Skeletal muscle cell (primary cell): Measurements from ENCODE around the gene LSMEM2.

Source experiments
- DNase-seq: peaks from one replicate; pipeline ENCODE4 v3.0.0-alpha.2; 2010; ENCODE audit warnings: low read depth
- H3K4me3 ChIP-seq: 2 replicates; pipeline ENCODE4 v1.5.1; 2011; ENCODE audit warnings: low read depth, mild to moderate bottlenecking, control low read depth, low read length, moderate library complexity

LSMEM2 gene

GRCh38 chr3:50316657-50317242 lies 37.9 kb downstream of the LSMEM2 start:
- DNase-seq = no peak
- H3K4me3 ChIP-seq = no peak overlapping the region

- DNase-seq = no peak
- H3K4me3 ChIP-seq = no peak overlapping the region
These were observed 38.4 kb downstream of the LSMEM2 start for GRCh38 chr3:50317300-50317699.

DNA sequence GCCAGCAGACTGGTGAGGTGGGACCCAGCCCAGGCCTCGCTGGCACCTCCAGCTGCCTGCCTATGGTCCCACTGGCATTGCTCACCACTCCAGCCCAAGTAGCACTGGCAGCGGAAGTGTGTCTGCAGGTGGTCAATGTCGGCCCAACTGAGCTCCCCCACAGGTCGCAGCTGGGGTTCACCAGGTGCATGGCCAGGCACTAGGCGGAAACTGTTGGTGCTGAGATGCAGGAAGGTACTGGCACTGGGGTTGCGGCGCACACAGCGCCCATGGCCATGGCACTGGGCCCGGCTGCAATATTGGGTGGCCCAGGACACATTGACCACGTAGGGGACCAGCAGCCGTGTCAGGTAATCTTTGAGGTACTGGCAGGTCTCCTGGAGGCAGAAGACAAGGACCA lies 39.3 kb downstream of the LSMEM2 start:
- H3K4me3 ChIP-seq = no peak overlapping the region
- DNase-seq = no peak

GRCh38 chr3:50318615-50319014 lies 39.7 kb downstream of the LSMEM2 start:
- DNase-seq = no peak
- H3K4me3 ChIP-seq = no peak overlapping the region

DNA sequence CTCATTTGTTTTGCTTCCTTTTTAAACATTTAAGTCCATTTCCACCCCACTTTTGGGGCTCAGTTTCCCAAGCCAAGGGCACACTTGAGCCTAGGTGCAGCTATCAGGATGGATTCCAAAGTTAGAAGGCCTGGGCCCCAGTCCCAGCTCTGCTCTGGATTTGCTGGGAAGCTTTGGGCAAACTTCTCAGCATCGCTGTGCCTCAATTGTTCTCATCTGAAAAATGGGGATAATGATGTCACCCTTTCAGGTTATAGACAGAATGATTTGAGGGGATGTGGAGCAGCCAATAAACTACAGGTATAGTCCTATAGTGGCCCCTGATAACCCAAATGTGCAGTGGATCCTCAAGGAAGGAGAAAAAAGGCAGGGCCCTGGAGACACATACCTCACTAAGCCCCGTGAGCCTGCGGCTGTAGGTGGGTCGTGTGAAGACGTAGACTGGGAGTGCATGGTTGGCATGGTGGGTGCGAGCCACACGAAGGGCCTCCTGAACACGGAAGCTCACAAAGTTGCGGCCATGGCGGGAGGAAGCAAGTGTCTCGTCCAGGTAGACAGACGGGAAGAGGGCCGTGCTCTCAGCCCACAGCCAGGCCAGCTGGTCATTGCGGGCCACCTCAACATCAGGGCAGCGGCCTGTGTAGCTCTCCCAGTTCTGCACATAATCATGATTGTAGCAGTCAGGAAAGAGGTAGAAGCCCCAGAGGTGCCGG lies 40.5 kb downstream of the LSMEM2 start:
- no peak overlapping the region for H3K4me3 ChIP-seq
- DNase-seq = no peak

DNA sequence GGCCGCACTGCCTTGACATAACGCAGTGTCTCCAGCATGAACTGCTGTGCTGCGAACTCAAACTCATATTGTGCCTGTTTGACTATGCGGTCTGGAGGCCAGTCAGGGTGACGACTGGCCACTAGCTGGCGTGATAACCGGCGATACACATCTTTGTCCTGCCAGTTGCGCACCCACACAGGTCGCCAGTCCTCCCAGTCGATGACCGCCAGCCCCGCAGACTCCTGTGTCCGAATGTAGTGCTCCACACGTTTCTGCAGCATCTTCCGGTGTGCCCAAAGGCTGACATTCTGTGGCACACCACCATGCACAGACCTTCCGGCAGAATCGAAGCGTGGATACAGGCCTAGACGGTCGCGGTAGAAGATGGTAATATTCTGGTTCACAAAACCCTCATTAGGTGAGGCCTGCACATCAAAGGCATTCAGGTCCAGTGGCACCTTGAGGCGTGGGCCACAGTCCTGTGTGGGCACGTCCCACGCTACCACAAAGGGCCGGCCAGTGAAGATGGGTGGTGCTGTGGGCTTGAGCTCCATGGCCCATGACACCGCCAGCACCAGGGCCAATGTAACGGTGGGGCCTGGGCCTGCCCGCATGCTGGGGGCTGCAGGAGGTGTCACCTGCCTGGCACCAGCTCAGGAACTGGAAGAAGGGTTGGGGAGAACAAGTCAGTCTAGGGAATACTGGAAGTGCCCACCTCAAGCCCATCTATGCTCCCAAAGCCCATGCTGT lies 41.2 kb downstream of the LSMEM2 start:
- no peak for DNase-seq
- H3K4me3 ChIP-seq = peak overlapping the region; percentile 80

- peak overlapping the region; percentile 80 for H3K4me3 ChIP-seq
- no peak for DNase-seq
These were observed 42.0 kb downstream of the LSMEM2 start for GRCh38 chr3:50320853-50321335.

DNA sequence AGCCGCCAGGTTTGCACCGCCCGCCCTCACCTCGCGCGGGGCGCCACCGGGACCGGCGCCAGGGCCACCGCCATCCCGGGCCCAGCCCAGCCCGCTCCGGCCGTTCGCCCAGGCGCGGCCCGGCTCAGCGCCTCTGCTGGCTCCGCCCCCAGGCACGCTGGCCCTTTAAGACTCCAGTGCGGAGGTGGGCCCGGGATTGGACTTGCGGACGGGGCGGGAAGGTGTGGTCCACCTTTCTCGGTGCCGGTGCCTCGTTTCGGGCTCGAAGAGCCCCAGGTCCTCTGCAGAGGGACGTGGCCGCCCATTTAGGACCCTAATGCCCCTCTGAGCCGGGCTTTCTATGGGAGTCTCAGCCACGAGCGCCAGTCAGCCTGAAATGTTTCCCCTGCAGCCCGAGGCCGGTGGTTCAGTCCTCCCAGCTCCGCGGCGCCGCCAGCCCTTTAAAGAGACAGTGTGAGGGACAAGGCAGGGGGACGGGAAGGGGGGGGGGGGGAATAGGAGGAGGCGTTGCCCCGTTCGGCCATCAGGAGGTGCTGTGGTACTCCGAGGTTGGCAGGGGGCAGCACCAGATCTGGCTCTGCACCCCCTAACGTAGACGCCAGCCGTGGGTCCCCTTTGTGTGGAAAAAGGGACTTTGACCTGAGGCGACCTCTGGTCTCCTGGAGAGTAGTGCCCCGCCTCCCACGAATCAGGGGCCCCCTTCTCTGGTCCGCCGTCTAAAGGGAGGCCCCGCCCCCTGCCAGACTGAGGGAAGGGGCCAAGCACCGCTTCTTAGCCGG lies 42.6 kb downstream of the LSMEM2 start:
- peak overlapping the region; percentile 80 for H3K4me3 ChIP-seq
- peak; percentile 65 for DNase-seq

DNA sequence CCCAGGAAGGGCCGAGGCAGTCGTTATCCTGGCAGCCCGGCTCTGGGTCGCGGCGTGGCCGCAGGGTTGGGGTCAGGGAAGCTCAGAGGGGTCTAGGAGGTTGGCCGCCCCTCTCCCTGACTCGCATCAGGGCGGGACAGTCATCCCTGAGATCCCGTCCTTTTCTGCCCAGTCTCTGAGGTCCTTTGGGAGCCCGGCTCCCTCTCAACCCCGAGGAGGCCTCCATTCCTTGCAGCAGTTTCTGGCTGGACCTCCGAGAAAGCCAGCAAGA lies 43.2 kb downstream of the LSMEM2 start:
- peak overlapping the region; percentile 80 for H3K4me3 ChIP-seq
- DNase-seq = no peak

- peak within 1 kb of the TSS; percentile 80 for H3K4me3 ChIP-seq
- DNase-seq = no peak
These were observed 43.7 kb downstream of the LSMEM2 start, which contains the start of gene HYAL2 for GRCh38 chr3:50322386-50323091. Gene HYAL2 (minus strand): TSS chr3:50322745. CDS start chr3:50320489, 2,256 bp downstream.

- H3K4me3 ChIP-seq = no peak overlapping the region
- DNase-seq = no peak
These were observed 44.3 kb downstream of the LSMEM2 start for GRCh38 chr3:50323092-50323600.

- no peak for DNase-seq
- no peak overlapping the region for H3K4me3 ChIP-seq
These were observed 44.8 kb downstream of the LSMEM2 start for GRCh38 chr3:50323614-50324199.

DNA sequence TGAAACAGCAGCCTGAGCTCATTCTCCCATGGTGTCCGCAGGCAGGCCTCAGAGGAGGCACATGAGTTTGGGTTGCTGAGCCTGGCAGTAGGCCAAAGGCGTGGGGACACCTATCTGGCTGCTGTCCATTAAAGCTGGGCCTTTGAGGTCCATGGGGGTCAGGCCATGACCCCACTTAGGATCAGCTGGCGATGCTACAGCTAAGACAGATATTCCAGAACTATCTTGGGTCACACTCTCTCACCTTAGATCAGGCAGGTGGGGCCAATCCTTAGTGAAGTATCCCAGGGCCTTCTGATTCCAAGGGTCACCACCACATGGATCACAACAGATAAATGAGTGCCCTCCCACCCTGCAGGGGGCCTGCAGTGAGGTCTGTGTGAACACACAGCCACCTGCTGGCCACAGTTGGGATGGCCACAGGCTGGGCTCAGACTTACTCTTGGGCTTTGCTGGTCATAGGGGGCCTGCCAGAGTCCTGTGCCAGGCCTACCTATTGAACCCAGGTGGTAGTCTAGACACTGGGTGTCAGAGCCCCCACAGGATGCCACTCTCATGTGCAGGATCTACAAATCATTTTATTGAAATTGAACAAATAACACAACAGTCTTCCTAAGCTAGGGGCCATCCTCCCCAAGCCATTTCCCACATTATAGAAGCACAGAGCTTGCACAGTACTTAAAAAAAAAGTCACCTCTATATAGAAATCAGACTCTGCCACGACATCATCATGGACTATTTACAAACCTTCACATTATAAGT lies 45.6 kb downstream of the LSMEM2 start:
- no peak overlapping the region for H3K4me3 ChIP-seq
- peak; percentile 24 for DNase-seq

DNA sequence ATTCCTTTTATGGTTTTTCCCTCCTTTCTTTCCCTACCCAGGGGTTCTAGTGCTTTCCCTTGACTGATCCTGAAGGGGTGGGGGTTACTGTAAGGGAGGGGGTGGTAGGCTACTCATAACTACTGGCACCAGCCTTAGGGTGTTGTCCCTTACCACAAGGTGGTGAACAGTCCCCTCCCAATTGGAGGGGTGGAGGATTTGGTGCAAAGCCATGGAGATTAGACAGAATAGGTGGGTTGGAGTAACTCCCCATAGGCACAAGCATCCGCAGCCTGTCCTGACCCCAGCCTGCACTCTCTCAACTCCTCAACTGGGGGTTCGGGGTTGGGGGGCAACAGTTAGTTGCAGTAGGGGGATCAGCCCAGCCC lies 46.2 kb downstream of the LSMEM2 start:
- no peak for DNase-seq
- no peak overlapping the region for H3K4me3 ChIP-seq

DNA sequence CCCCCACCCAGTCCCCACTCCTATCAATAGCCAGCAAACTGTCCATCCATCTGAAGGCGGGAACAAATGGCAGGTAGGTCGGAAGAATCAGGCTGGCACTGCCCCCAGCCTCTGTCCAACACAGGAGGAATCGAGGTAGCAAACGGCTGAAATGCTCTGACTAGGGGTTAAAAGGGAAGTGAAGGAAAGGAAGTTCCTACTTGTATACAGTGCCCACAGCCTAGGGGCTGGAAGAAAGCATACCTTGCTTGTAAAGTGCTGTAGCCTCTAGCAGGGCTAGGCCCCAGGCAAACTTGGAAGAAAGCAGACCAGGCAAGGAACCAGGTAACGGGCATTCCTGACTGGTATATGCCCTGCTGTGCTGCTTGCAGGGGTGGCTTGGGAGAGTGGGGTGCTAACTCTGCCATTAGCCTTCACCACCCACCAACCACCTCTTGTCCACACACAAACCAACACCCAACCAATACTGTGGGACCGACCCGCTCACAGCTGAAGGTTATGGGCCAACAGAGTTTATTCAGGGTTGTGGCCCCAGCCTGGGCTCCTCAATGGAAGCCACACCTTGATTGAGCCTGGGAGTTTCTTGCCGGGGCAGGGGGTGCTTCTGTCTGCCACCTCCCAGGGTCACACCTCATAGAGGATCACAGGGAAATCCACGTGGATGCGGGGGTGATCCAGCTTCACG lies 46.8 kb downstream of the LSMEM2 start:
- no peak for DNase-seq
- H3K4me3 ChIP-seq = no peak overlapping the region

DNA sequence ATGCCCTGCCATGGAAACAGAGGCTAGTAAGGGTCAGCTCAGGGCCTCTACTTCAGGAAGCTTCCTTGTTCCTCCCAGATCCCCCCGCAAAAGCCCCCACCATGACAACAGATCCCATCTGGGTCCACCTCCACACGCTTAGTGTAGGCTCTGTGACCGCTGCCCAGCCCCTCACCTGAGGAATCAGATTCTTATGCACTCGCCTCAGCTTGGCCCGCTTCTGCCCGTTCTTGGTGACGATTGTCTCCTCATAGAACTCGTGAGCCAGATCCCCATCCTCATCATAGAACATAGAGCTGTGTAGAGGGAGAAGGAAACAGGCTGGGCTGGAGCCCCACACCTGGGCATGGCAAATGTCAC lies 47.3 kb downstream of the LSMEM2 start:
- H3K4me3 ChIP-seq = no peak overlapping the region
- DNase-seq = no peak

GRCh38 chr3:50327129-50327528 lies 48.2 kb downstream of the LSMEM2 start:
- peak overlapping the region; percentile 94 for H3K4me3 ChIP-seq
- DNase-seq = no peak
